GM21619 (cell line): Measurements from ENCODE around the gene CNIH3.

ENCODE experiments used
- ATAC-seq: cut with Tn5 transposase; IDR thresholded peaks from one replicate; pipeline ENCODE4 v1.9.1; 2021; ENCODE audit not compliant: unreplicated experiment

CNIH3 gene

GRCh38 chr1:224718470-224719053, 102.4 kb downstream of the CNIH3 start:
- no peak for ATAC-seq

GRCh38 chr1:224719716-224720115, 103.6 kb downstream of the CNIH3 start:
- no peak for ATAC-seq

- ATAC-seq, result no peak
These were observed 104.1 kb downstream of the CNIH3 start for GRCh38 chr1:224720216-224720615.

GRCh38 chr1:224721000-224721399, 104.9 kb downstream of the CNIH3 start:
- ATAC-seq, result no peak

GRCh38 chr1:224722838-224723237, 106.7 kb downstream of the CNIH3 start:
- no peak for ATAC-seq

- no peak for ATAC-seq
These were observed 108.4 kb downstream of the CNIH3 start for GRCh38 chr1:224724566-224724965.

- no peak for ATAC-seq
These were observed 110.5 kb downstream of the CNIH3 start for GRCh38 chr1:224726441-224727182.

- ATAC-seq, result no peak
These were observed 111.5 kb downstream of the CNIH3 start for GRCh38 chr1:224727351-224728289.

GRCh38 chr1:224730540-224730939, 114.4 kb downstream of the CNIH3 start:
- ATAC-seq, result no peak

GRCh38 chr1:224730965-224731364, 114.8 kb downstream of the CNIH3 start:
- no peak for ATAC-seq

- ATAC-seq, result no peak
These were observed 115.5 kb downstream of the CNIH3 start for GRCh38 chr1:224731633-224732032.

GRCh38 chr1:224732377-224733026, 116.4 kb downstream of the CNIH3 start:
- no peak for ATAC-seq

GRCh38 chr1:224733027-224733911, 117.2 kb downstream of the CNIH3 start:
- peak; percentile 67 for ATAC-seq

- no peak for ATAC-seq
These were observed 118.3 kb downstream of the CNIH3 start for GRCh38 chr1:224734261-224734935.

GRCh38 chr1:224735159-224735558, 119.0 kb downstream of the CNIH3 start:
- ATAC-seq, result no peak

GRCh38 chr1:224736619-224737352, 120.7 kb downstream of the CNIH3 start:
- ATAC-seq, result peak; percentile 49

GRCh38 chr1:224737353-224737727, 121.2 kb downstream of the CNIH3 start:
- no peak for ATAC-seq

- peak; percentile 1 for ATAC-seq
These were observed 123.3 kb downstream of the CNIH3 start for GRCh38 chr1:224739303-224739996.
